GM12878 (cell line): Measurements from ENCODE around the gene ETNK1. TPM values are rescaled to one million over a fixed set of nuclear protein-coding genes. Genes with fewer than 3 reads are reported as not detected.

Experiments
- ATAC-seq: fragments of 200-7000 bp; cut with Tn5 transposase; 3 replicates; pipeline ENCODE4 v1.9.1; 2020; ENCODE audit warnings: mild to moderate bottlenecking, moderate library complexity
- BruUV-seq: library from RNA; stranded (reverse); fragments of 400-500 nt; replicated peaks from 2 replicates; lab custom pipeline; 2021; lab: Mats Ljungman, UMichigan
- CTCF ChIA-PET: fragments of 300-600 bp; sonication (Branson Sonifier 250); formaldehyde crosslinking; extraction: SDS; loops from one replicate; lab custom pipeline; 2021; ENCODE audit warnings: inconsistent platforms; lab: Yijun Ruan, JAX
- POLR2A ChIA-PET: fragments of 350-600 bp; formaldehyde crosslinking; extraction: SDS; loops from one replicate; lab custom pipeline; 2021; ENCODE audit warnings: inconsistent platforms; lab: Charles Lee
- RAD21 ChIA-PET: fragments of 300-600 bp; sonication (Branson Sonifier 250); formaldehyde crosslinking; loops from one replicate; lab custom pipeline; 2023; ENCODE audit warnings: antibody characterized with exemption; ENCODE audit not compliant: unreplicated experiment; lab: Charles Lee
- SMC1A ChIA-PET: fragments of 300-600 bp; sonication (Branson Sonifier 250); formaldehyde crosslinking; loops from one replicate; lab custom pipeline; 2023; ENCODE audit not compliant: unreplicated experiment, uncharacterized antibody; lab: Charles Lee
- DNase-seq: peaks from one replicate; pipeline ENCODE4 v3.0.0-alpha.2; 2011; ENCODE audit warnings: low read depth, low spot score
- FAIRE-seq: peaks from 3 replicates; lab custom pipeline; 2011; peaks lifted over from hg19 to GRCh38; lab: Jason Lieb, UNC
- H2AFZ ChIP-seq: 2 replicates; pipeline ENCODE4 v1.6.0; 2011; ENCODE audit warnings: low read depth, low read length, control low read depth; ENCODE audit not compliant: control insufficient read depth
- H3K27ac ChIP-seq: 2 replicates; pipeline ENCODE4 v1.5.1; 2011; ENCODE audit warnings: control low read depth; ENCODE audit not compliant: control insufficient read depth, insufficient read depth
- H3K27me3 ChIP-seq, 2 experiments: replicated peaks in 1 of 2; 2 replicates each; pipeline versions ENCODE4 v1.6.0 to v1.6.1; 2011; ENCODE audit warnings: low read length in 1 of 2; ENCODE audit not compliant: control insufficient read depth in 2 of 2, insufficient read depth in 2 of 2
- H3K36me3 ChIP-seq, 2 experiments: 2 replicates each; pipeline ENCODE4 v1.5.1; 2011; ENCODE audit warnings: low read length in 1 of 2; ENCODE audit not compliant: control insufficient read depth in 2 of 2, insufficient read depth in 2 of 2
- H3K4me1 ChIP-seq: 2 replicates; pipeline ENCODE4 v1.6.1; 2011; ENCODE audit warnings: mild to moderate bottlenecking, low read length, moderate library complexity, mixed read lengths; ENCODE audit not compliant: control insufficient read depth, insufficient read depth
- H3K4me2 ChIP-seq: 2 replicates; pipeline ENCODE4 v1.6.0; 2011; ENCODE audit warnings: control low read depth; ENCODE audit not compliant: control insufficient read depth, insufficient read depth
- H3K4me3 ChIP-seq: fragments of 200-600 bp; sonication (generic); 2 replicates; pipeline ENCODE4 v1.5.1; 2016
- H3K79me2 ChIP-seq: 2 replicates; pipeline ENCODE4 v1.6.0; 2011; ENCODE audit warnings: low read length; ENCODE audit not compliant: control insufficient read depth, insufficient read depth
- H3K9ac ChIP-seq: 2 replicates; pipeline ENCODE4 v1.8.0; 2011; ENCODE audit warnings: low read length, control low read depth, mixed read lengths; ENCODE audit not compliant: control insufficient read depth, insufficient read depth
- H3K9me3 ChIP-seq: replicated peaks from 3 replicates; pipeline ENCODE4 v1.5.1; 2011; ENCODE audit warnings: mild to moderate bottlenecking, low read length; ENCODE audit not compliant: control insufficient read depth, insufficient read depth
- H4K20me1 ChIP-seq: 2 replicates; pipeline ENCODE4 v1.6.0; 2011; ENCODE audit not compliant: control insufficient read depth, insufficient read depth
- GABPA ChIP-seq: IDR thresholded peaks from 2 replicates; pipeline ENCODE4 v1.6.1; 2014; ENCODE audit warnings: antibody characterized with exemption, low read depth, mild to moderate bottlenecking, inconsistent platforms
- KDM1A ChIP-seq: fragments of 200-600 bp; sonication (generic); IDR thresholded peaks from 2 replicates; pipeline ENCODE4 v1.6.1; 2016; ENCODE audit warnings: borderline replicate concordance
- MTA2 ChIP-seq: fragments of 450-650 bp; IDR thresholded peaks from 2 replicates; pipeline ENCODE4 v1.6.1; 2016; ENCODE audit warnings: low read depth, mild to moderate bottlenecking, moderate library complexity
- NFIC ChIP-seq: IDR thresholded peaks from 2 replicates; pipeline ENCODE4 v1.6.1; 2012; ENCODE audit warnings: low read depth, mild to moderate bottlenecking, inconsistent platforms, low read length, moderate library complexity
- POLR2AphosphoS2 ChIP-seq: IDR thresholded peaks from 2 replicates; pipeline ENCODE4 v1.6.1; 2011; ENCODE audit warnings: low read depth, mild to moderate bottlenecking, low read length, improper control_type of control experiment, moderate library complexity
- POU2F2 ChIP-seq: IDR thresholded peaks from 3 replicates; pipeline ENCODE4 v1.6.1; 2011; ENCODE audit warnings: low read depth, mild to moderate bottlenecking, low read length, borderline replicate concordance
- RELA ChIP-seq: fragments of 450-650 bp; IDR thresholded peaks from 2 replicates; pipeline ENCODE4 v1.8.0; 2014; ENCODE audit warnings: borderline replicate concordance; ENCODE audit not compliant: partially characterized antibody
- SMARCA5 ChIP-seq: fragments of 450-650 bp; IDR thresholded peaks from 2 replicates; pipeline ENCODE4 v1.6.1; 2017; ENCODE audit warnings: mild to moderate bottlenecking
- ZNF24 ChIP-seq: fragments of 450-650 bp; IDR thresholded peaks from 2 replicates; pipeline ENCODE4 v1.6.1; 2017; ENCODE audit warnings: antibody characterized with exemption, mild to moderate bottlenecking
- WGBS: methylation state at CpG from one replicate; pipeline ENCODE4 v1.1.6; 2016; ENCODE audit warnings: low lambda C conversion rate; ENCODE audit not compliant: insufficient replicate concordance, insufficient coverage; ENCODE audit errors: missing lambda C conversion rate; 5-methylcytosine and 5-hydroxymethylcytosine counted together
- in situ Hi-C: fragments of 300-500 bp; cut with MboI; formaldehyde crosslinking; loops from 9 replicates; pipeline ENCODE4 v1.14.3; 2018; ENCODE audit warnings: mixed read lengths
- intact Hi-C: fragments of 100-400 bp; cut with micrococcal nuclease; formaldehyde crosslinking; loops from one replicate; pipeline ENCODE4 v1.14.2; 2022; ENCODE audit not compliant: unreplicated experiment
- polyA plus RNA-seq, 11 experiments: library from polyadenylated mRNA; depleted of rRNA in 4 of 11; unstranded in 6 of 11; stranded (reverse) in 5 of 11; fragments of >200 nt; fragmentation: Nextera tagmentation in 4 of 11; fragmentation: Illumina TruSeq in 1 of 11; extraction: Ambion mirVana in 4 of 11; extraction: Trizol in 1 of 11; gene quantifications; 1 replicate in 1 of 11; 2 replicates in 10 of 11; pipeline versions ENCODE4 v1.2.1 to v1.2.3, GENCODE V29; 2011 to 2016; ENCODE audit warnings: inconsistent platforms in 2 of 11, missing spikeins in 2 of 11, low read depth in 1 of 11
- total RNA-seq, 4 experiments: library from RNA; depleted of rRNA in 3 of 4; stranded (reverse); fragments of >200 nt in 3 of 4; fragmentation: Illumina TruSeq in 1 of 4; extraction: Trizol in 1 of 4; gene quantifications; 2 replicates each; pipeline versions ENCODE4 v1.2.1 to v1.2.3, GENCODE V29; 2013 to 2021
- TF ChIP-seq, protein P1 (sequence below): fragments of 450-650 bp; IDR thresholded peaks from 2 replicates; pipeline ENCODE4 v1.6.1; 2017; ENCODE audit warnings: low read depth, mild to moderate bottlenecking, moderate library complexity
- TF ChIP-seq, protein P2 (sequence below): fragments of 450-650 bp; formaldehyde crosslinking; IDR thresholded peaks from 2 replicates; pipeline ENCODE4 v1.4.0; 2022; ENCODE audit warnings: mild to moderate bottlenecking, moderate library complexity
- TF ChIP-seq, protein P3 (sequence below): fragments of 450-650 bp; conservative IDR thresholded peaks from 2 replicates; pipeline ENCODE4 v1.6.1; 2017; ENCODE audit warnings: mild to moderate bottlenecking, moderate library complexity

Gene ETNK1
- total and polyA plus RNA-seq, 10 of the 15 experiments (the other 5 are each of a cell fraction or from before 2014, with no cell fraction given) = 12.3 to 69.4 (median 34.2) TPM

DNA sequence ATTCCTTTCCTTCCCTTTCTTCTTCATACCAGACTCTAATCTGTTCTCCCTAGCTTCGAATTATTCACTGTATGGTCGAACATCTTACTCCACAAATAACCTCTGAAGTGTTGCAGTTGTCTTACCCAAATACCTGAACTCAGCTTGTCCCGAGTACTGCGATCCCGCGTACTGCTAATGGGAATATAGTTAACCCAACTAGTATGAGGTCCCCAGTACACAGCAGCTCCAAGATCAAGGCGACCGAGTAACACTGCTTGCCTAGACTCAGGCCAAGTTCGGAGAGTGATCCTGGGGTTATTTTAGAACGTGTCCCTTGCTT is 462 bp upstream of the ETNK1 start (continued):
- TF ChIP-seq ZNF24 = no peak
- TF ChIP-seq, protein P1, sequence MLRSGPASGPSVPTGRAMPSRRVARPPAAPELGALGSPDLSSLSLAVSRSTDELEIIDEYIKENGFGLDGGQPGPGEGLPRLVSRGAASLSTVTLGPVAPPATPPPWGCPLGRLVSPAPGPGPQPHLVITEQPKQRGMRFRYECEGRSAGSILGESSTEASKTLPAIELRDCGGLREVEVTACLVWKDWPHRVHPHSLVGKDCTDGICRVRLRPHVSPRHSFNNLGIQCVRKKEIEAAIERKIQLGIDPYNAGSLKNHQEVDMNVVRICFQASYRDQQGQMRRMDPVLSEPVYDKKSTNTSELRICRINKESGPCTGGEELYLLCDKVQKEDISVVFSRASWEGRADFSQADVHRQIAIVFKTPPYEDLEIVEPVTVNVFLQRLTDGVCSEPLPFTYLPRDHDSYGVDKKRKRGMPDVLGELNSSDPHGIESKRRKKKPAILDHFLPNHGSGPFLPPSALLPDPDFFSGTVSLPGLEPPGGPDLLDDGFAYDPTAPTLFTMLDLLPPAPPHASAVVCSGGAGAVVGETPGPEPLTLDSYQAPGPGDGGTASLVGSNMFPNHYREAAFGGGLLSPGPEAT = no peak
- TF ChIP-seq POU2F2 = no peak
- TF ChIP-seq, protein P2, sequence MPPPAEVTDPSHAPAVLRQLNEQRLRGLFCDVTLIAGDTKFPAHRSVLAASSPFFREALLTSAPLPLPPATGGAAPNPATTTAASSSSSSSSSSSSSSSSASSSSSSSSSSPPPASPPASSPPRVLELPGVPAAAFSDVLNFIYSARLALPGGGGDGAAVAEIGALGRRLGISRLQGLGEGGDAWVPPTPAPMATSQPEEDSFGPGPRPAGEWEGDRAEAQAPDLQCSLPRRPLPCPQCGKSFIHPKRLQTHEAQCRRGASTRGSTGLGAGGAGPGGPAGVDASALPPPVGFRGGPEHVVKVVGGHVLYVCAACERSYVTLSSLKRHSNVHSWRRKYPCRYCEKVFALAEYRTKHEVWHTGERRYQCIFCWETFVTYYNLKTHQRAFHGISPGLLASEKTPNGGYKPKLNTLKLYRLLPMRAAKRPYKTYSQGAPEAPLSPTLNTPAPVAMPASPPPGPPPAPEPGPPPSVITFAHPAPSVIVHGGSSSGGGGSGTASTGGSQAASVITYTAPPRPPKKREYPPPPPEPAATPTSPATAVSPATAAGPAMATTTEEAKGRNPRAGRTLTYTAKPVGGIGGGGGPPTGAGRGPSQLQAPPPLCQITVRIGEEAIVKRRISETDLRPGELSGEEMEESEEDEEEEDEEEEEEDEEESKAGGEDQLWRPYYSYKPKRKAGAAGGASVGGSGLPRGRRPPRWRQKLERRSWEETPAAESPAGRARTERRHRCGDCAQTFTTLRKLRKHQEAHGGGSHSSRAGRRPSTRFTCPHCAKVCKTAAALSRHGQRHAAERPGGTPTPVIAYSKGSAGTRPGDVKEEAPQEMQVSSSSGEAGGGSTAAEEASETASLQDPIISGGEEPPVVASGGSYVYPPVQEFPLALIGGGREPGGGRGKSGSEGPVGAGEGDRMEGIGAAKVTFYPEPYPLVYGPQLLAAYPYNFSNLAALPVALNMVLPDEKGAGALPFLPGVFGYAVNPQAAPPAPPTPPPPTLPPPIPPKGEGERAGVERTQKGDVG (CRISPR knock-in tag) = no peak
- TF ChIP-seq NFIC = no peak

DNA sequence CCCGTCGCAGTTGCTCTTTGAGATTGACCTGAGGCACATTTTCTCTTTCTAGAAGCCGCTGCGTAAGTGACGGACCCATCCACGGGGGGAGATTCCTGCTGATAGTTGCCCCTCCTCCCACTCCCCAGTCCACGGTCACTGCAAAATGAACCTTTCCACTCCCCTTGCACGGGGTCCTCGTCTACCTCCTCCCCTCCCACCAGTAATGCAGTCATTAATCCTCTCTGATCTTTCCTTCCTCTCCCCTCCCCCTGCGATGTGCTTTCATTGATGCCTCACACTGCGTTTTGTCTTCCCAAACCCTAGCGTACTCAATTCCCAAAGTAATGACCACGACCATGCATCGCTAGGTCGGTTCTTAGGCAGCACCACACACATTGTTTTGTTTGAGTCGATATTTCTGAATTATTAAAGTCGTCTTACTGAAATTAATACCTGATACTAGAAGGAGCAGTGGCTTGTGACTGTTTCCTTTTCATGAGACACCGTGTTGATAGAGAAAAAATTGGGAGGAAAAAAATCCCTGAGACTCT is 857 bp downstream of the ETNK1 start:
- BruUV-seq = no TSS peak
- in situ Hi-C loops (loop anchor here (5.0 kb wide), 1 partner anchor 84 kb away; the partner anchor contains the start of gene C2CD5), intact Hi-C loops (loop anchor here (2.0 kb wide), 1 partner anchor 81 kb away; the partner anchor contains the start of gene C2CD5)
- H3K4me1 ChIP-seq = no peaks in the 10 kb centered on the region
- POLR2A ChIA-PET = interaction anchor here (1.3 to 2.1 kb wide), 2 partner anchors 14 to 81 kb away, joined by 3 to 5 read pairs; partner anchors contain the start of gene C2CD5
- H3K4me2 ChIP-seq = peak overlapping the region; percentile 56
- 0% methylated on average over 18 of the region's 18 CpGs for WGBS
- no peaks in the 10 kb centered on the region for H3K9me3 ChIP-seq
- DNase-seq (peak; percentile 11), ATAC-seq (peak; percentile 59), FAIRE-seq (no peak)
- H3K36me3 ChIP-seq = no peaks in the 10 kb centered on the region
- H3K27me3 ChIP-seq = no peaks in the 10 kb centered on the region
- peaks cover 59% of the 10 kb centered on the region for H3K79me2 ChIP-seq
- peak overlapping the region; percentile 87 for H3K27ac ChIP-seq
- 0 out of 2 replicates have a peak, but pooled peaks have one; percentile 11 for TF ChIP-seq POLR2AphosphoS2
- peak; percentile 9; the same call in 1 of the 2 replicates for TF ChIP-seq MTA2
- no peak for TF ChIP-seq KDM1A
- no peak for TF ChIP-seq RELA
- TF ChIP-seq SMARCA5 = peak; percentile 24; the same call in 1 of the 2 replicates
- TF ChIP-seq GABPA = no peak
- TF ChIP-seq, protein P3, sequence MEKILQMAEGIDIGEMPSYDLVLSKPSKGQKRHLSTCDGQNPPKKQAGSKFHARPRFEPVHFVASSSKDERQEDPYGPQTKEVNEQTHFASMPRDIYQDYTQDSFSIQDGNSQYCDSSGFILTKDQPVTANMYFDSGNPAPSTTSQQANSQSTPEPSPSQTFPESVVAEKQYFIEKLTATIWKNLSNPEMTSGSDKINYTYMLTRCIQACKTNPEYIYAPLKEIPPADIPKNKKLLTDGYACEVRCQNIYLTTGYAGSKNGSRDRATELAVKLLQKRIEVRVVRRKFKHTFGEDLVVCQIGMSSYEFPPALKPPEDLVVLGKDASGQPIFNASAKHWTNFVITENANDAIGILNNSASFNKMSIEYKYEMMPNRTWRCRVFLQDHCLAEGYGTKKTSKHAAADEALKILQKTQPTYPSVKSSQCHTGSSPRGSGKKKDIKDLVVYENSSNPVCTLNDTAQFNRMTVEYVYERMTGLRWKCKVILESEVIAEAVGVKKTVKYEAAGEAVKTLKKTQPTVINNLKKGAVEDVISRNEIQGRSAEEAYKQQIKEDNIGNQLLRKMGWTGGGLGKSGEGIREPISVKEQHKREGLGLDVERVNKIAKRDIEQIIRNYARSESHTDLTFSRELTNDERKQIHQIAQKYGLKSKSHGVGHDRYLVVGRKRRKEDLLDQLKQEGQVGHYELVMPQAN = no peak
- H4K20me1 ChIP-seq = no peaks in the 10 kb centered on the region
- peak overlapping the region; percentile 30; the same call in 1 of the 2 replicates for H2AFZ ChIP-seq
- CTCF ChIA-PET = interaction anchor here (0.9 kb wide), 1 partner anchor 579 kb away, joined by 4 read pairs; the partner anchor contains the start of gene CMAS
- RAD21 ChIA-PET = interaction anchor here (0.7 kb wide), 1 partner anchor 128 kb away, joined by 4 read pairs; no protein-coding TSS in a partner anchor
- SMC1A ChIA-PET = no interaction called here
- H3K9ac ChIP-seq = peak overlapping the region; percentile 71
- H3K4me3 ChIP-seq = peak overlapping the region; percentile 78
